Measurements from ENCODE around the gene C19orf53. TPM values are rescaled to one million over a fixed set of nuclear protein-coding genes. Genes with fewer than 3 reads are reported as not detected.

Gene C19orf53
- total and polyA plus RNA-seq, 9 of the 15 experiments (the other 6 are each of a cell fraction or from before 2014, with no cell fraction given) = 98.5 to 441 (median 164) TPM

GRCh38 chr19:13804830-13805683 lies 30.8 kb downstream of the C19orf53 start:
- no TSS peak for BruUV-seq (replicated peaks)
- Histone ChIP-seq H2AFZ (ENCODE audit: low read depth, low read length) (no peak overlapping the region), H3K36me3 (ENCODE audit: control insufficient read depth, insufficient read depth, low read length) (no peaks in the 10 kb centered on the region), H3K9me3 (replicated peaks; ENCODE audit: control insufficient read depth, insufficient read depth, low read depth, low read length) (no peaks in the 10 kb centered on the region), H3K79me2 (ENCODE audit: control insufficient read depth, insufficient read depth, low read length) (no peaks in the 10 kb centered on the region), H3K27ac (ENCODE audit: extremely low read depth, low read depth, low read length) (no peak overlapping the region), H3K4me3 (no peak overlapping the region), H3K9ac (ENCODE audit: insufficient read depth in 1 of 2, low read depth in 2 of 2, low read length in 2 of 2) (peak overlapping the region in 1 of 2 experiments; percentile 60; a peak in 1 of 4 replicates), H3K4me2 (ENCODE audit: insufficient read depth, low read length) (no peak overlapping the region), H3K4me1 (replicated peaks in 1 of 2; ENCODE audit: control insufficient read depth in 2 of 2, insufficient read depth in 2 of 2, low read length in 2 of 2) (peaks cover 6 to 21% of the 10 kb centered on the region in 2 experiments; a peak in 4 of 5 replicates), H3K9me1 (ENCODE audit: control insufficient read depth, insufficient read depth, low read length) (no peaks in the 10 kb centered on the region), H4K20me1 (replicated peaks; ENCODE audit: control insufficient read depth, insufficient read depth, low read length) (no peaks in the 10 kb centered on the region), H3K27me3 (ENCODE audit: control insufficient read depth in 2 of 2, insufficient read depth in 2 of 2, low read length in 2 of 2) (no peaks in the 10 kb centered on the region)
- ATAC-seq (peak; percentile 68), FAIRE-seq (no peak), DNase-seq (ENCODE audit: extremely low read depth in 1 of 4, low spot score in 3 of 4) (peak in 3 of 4 experiments; percentile 35 to 48 (median 40))
- CTCF ChIA-PET (ENCODE audit: low intra/inter-chr PET ratio) = no interaction called here
- in situ Hi-C loops (cut with MboI) (no loop called here), intact Hi-C loops (cut with micrococcal nuclease) (no loop called here)
- POLR2A ChIA-PET = interaction anchor here (1.1 kb wide), 1 partner anchor 29 kb away, joined by 3 read pairs; no protein-coding TSS in a partner anchor
- 67% methylated on average over 33 of the region's 35 CpGs for WGBS (ENCODE audit: insufficient coverage, low coverage, missing lambda C conversion rate)
- TF ChIP-seq ZBTB33 (CRISPR knock-in tag; IDR thresholded peaks at IDR 0.05) = peak; percentile 98
- no peak for TF ChIP-seq ZNF551 (CRISPR knock-in tag; IDR thresholded peaks at IDR 0.05)
- no peak for TF ChIP-seq ZNF79 (CRISPR knock-in tag; IDR thresholded peaks at IDR 0.05; ENCODE audit: low read depth)
- TF ChIP-seq ZNF395 (CRISPR knock-in tag; IDR thresholded peaks at IDR 0.05) = no peak
- TF ChIP-seq USF1 (CRISPR knock-in tag; IDR thresholded peaks at IDR 0.05) = peak; percentile 69
- peak; percentile 57 for TF ChIP-seq USF2 (CRISPR knock-in tag; IDR thresholded peaks at IDR 0.05)
- no peak for TF ChIP-seq STAT6 (CRISPR knock-in tag; IDR thresholded peaks at IDR 0.05)
- no peak for TF ChIP-seq KLF13 (tag; IDR thresholded peaks at IDR 0.05; ENCODE audit: borderline replicate concordance, low read depth)
- TF ChIP-seq EP300 (IDR thresholded peaks at IDR 0.05; ENCODE audit: low read length) = no peak
- TF ChIP-seq MNT (conservative IDR thresholded peaks at IDR 0.05) = 0 out of 4 replicates have a peak, but pooled peaks of 1 of the 2 experiments have one; percentile 27

All from K562 (cell line).